CD8-positive, alpha-beta memory T cell (primary cell): ENCODE results near the gene CDC42BPB. TPM values are rescaled to one million over a fixed set of nuclear protein-coding genes. Genes with fewer than 3 reads are reported as not detected.
"Not testable (repeated sequence)": the region's sequence is repeated elsewhere in the genome, so short reads cannot be mapped to it uniquely, and the experiment has no call there.

Experiments used
- CTCF ChIA-PET: fragments of 350-600 bp; sonication (Branson Sonifier 250); formaldehyde crosslinking; loops from one replicate; lab custom pipeline; 2021; ENCODE audit warnings: antibody characterized with exemption; lab: Charles Lee
- POLR2A ChIA-PET: fragments of 350-600 bp; sonication (Branson Sonifier 250); formaldehyde crosslinking; loops from one replicate; lab custom pipeline; 2021; ENCODE audit warnings: antibody characterized with exemption; lab: Charles Lee
- DNase-seq, 5 donors: peaks; one replicate each; pipeline versions ENCODE4 v3.0.0 to v3.0.0-alpha.2; 2020 to 2022; ENCODE audit warnings: mixed read lengths in 1 of 5
- H3K27ac ChIP-seq: one replicate; pipeline ENCODE4 v1.7.0; 2013; ENCODE audit warnings: low read depth, mild to moderate bottlenecking, low read length, moderate library complexity
- H3K27me3 ChIP-seq: 2 replicates; pipeline ENCODE4 v1.7.0; 2013; ENCODE audit warnings: low read length, mild to moderate bottlenecking; ENCODE audit not compliant: insufficient read depth, poor library complexity, severe bottlenecking
- H3K36me3 ChIP-seq: 2 replicates; pipeline ENCODE4 v1.7.0; 2013; ENCODE audit warnings: mild to moderate bottlenecking, low read length, moderate library complexity; ENCODE audit not compliant: insufficient read depth
- H3K4me1 ChIP-seq: 2 replicates; pipeline ENCODE4 v1.7.0; 2013; ENCODE audit warnings: mild to moderate bottlenecking, low read length, moderate library complexity; ENCODE audit not compliant: insufficient read depth
- H3K4me3 ChIP-seq: 2 replicates; pipeline ENCODE4 v1.7.0; 2013; ENCODE audit warnings: mild to moderate bottlenecking, low read length
- H3K9me3 ChIP-seq: 2 replicates; pipeline ENCODE4 v1.7.0; 2013; ENCODE audit warnings: mild to moderate bottlenecking, low read length
- H3K27ac Mint-ChIP-seq, 8 donors: one replicate each; pipeline ENCODE4 v1.8.0; 2020 to 2021; ENCODE audit warnings: mixed read lengths in 8 of 8, mild to moderate bottlenecking in 6 of 8, inconsistent platforms in 3 of 8, moderate library complexity in 3 of 8
- H3K27me3 Mint-ChIP-seq, 2 donors: one replicate each; pipeline ENCODE4 v1.8.0; 2020 to 2021; ENCODE audit warnings: mixed read lengths in 2 of 2, mild to moderate bottlenecking in 1 of 2, moderate library complexity in 1 of 2
- H3K36me3 Mint-ChIP-seq, 3 donors: one replicate each; pipeline ENCODE4 v1.8.0; 2020 to 2021; ENCODE audit warnings: mixed read lengths in 3 of 3, inconsistent platforms in 1 of 3, mild to moderate bottlenecking in 1 of 3
- H3K4me1 Mint-ChIP-seq, 3 donors: one replicate each; pipeline ENCODE4 v1.8.0; 2020 to 2021; ENCODE audit warnings: mixed read lengths in 3 of 3, inconsistent platforms in 1 of 3, mild to moderate bottlenecking in 1 of 3
- H3K4me3 Mint-ChIP-seq, 7 donors: one replicate each; pipeline ENCODE4 v1.8.0; 2020 to 2021; ENCODE audit warnings: mixed read lengths in 7 of 7, mild to moderate bottlenecking in 6 of 7, moderate library complexity in 4 of 7, inconsistent platforms in 2 of 7
- H3K9me3 Mint-ChIP-seq, 5 donors: one replicate each; pipeline ENCODE4 v1.8.0; 2020 to 2022; ENCODE audit warnings: mixed read lengths in 5 of 5, mild to moderate bottlenecking in 3 of 5, moderate library complexity in 2 of 5, inconsistent platforms in 1 of 5
- polyA plus RNA-seq: library from polyadenylated mRNA; unstranded; fragments of 300-500 nt; fragmentation: Illumina TruSeq; gene quantifications from one replicate; pipeline ENCODE4 v1.2.3, GENCODE V29; 2021
- total RNA-seq, 2 experiments: library from RNA; stranded (reverse); gene quantifications; one replicate each; pipeline ENCODE4 v1.2.3, GENCODE V29; 2021

CDC42BPB gene
- total and polyA plus RNA-seq, 3 experiments from 2014 or later, result 0.32 to 2.9 (median 1.6) TPM

- CTCF ChIA-PET, H3K36me3 ChIP-seq, DNase-seq, H3K27me3 ChIP-seq, H3K9me3 ChIP-seq, H3K27ac Mint-ChIP-seq, H3K27ac ChIP-seq, H3K9me3 Mint-ChIP-seq, POLR2A ChIA-PET, H3K36me3 Mint-ChIP-seq, H3K4me3 ChIP-seq: not testable (repeated sequence)
- H3K4me3 Mint-ChIP-seq, result peak overlapping the region in 1 of 7 donors; percentile 79
- H3K4me1 Mint-ChIP-seq, result peaks cover 5 to 37% (median 9%) of the 10 kb centered on the region in 3 donors
- H3K4me1 ChIP-seq, result peaks cover 26% of the 10 kb centered on the region
- peaks cover 4 to 22% of the 10 kb centered on the region in 2 donors for H3K27me3 Mint-ChIP-seq
Observed at GRCh38 chr14:102926840-102927239, 130.5 kb downstream of the CDC42BPB start.

- no peaks in the 10 kb centered on the region for H3K36me3 ChIP-seq
- peaks cover under 1% of the 10 kb centered on the region for H3K27me3 ChIP-seq
- Mint-ChIP-seq H3K36me3 (no peaks in the 10 kb centered on the region), H3K9me3 (no peaks in the 10 kb centered on the region), H3K27ac (no peak overlapping the region), H3K4me3 (peak overlapping the region in 2 of 7 donors; percentile 12 to 24), H3K27me3 (peaks cover 4 to 17% of the 10 kb centered on the region in 2 donors), H3K4me1 (peaks cover 5 to 37% (median 9%) of the 10 kb centered on the region in 3 donors)
- DNase-seq, result no peak
- H3K4me3 ChIP-seq, result no peak overlapping the region
- no peaks in the 10 kb centered on the region for H3K9me3 ChIP-seq
- no peak overlapping the region for H3K27ac ChIP-seq
- H3K4me1 ChIP-seq, result peaks cover 26% of the 10 kb centered on the region
- CTCF ChIA-PET, result no interaction called here
- POLR2A ChIA-PET, result no interaction called here
Observed at GRCh38 chr14:102926104-102926503, 131.2 kb downstream of the CDC42BPB start.

- H3K27me3 Mint-ChIP-seq, result peaks cover 4 to 17% of the 10 kb centered on the region in 2 donors
- peaks cover 26% of the 10 kb centered on the region for H3K4me1 ChIP-seq
- POLR2A ChIA-PET, result interaction anchor here (0.6 kb wide), 1 partner anchor 13 kb away, joined by 6 read pairs; no protein-coding TSS in a partner anchor
Observed at GRCh38 chr14:102925646-102926045, 131.7 kb downstream of the CDC42BPB start.

GRCh38 chr14:102924632-102925588 lies 132.4 kb downstream of the CDC42BPB start:
- no peaks in the 10 kb centered on the region for H3K9me3 ChIP-seq
- no peak for DNase-seq
- ChIA-PET CTCF (no interaction called here), POLR2A (interaction anchor here (0.6 kb wide), 1 partner anchor 12 kb away, joined by 6 read pairs; no protein-coding TSS in a partner anchor)
- Mint-ChIP-seq H3K27me3 (peaks cover 4 to 17% of the 10 kb centered on the region in 2 donors), H3K4me3 (peak overlapping the region in 2 of 7 donors; percentile 21 to 55), H3K9me3 (no peaks in the 10 kb centered on the region), H3K4me1 (peaks cover 5 to 37% (median 9%) of the 10 kb centered on the region in 3 donors), H3K36me3 (no peaks in the 10 kb centered on the region), H3K27ac (no peak overlapping the region)
- H3K4me3 ChIP-seq, result no peak overlapping the region
- no peaks in the 10 kb centered on the region for H3K27me3 ChIP-seq
- H3K27ac ChIP-seq, result no peak overlapping the region
- no peaks in the 10 kb centered on the region for H3K36me3 ChIP-seq
- peaks cover 26% of the 10 kb centered on the region for H3K4me1 ChIP-seq

More at GRCh38 chr14:102925646-102926045, 131.7 kb downstream of the CDC42BPB start:
- Histone ChIP-seq H3K27me3 (no peaks in the 10 kb centered on the region), H3K36me3 (no peaks in the 10 kb centered on the region), H3K9me3 (no peaks in the 10 kb centered on the region), H3K4me3 (no peak overlapping the region), H3K27ac (no peak overlapping the region)
- H3K9me3 Mint-ChIP-seq, result no peaks in the 10 kb centered on the region
- peak overlapping the region in 2 of 7 donors; percentile 12 to 24 for H3K4me3 Mint-ChIP-seq
- no peak for DNase-seq
- H3K4me1 Mint-ChIP-seq, result peaks cover 5 to 37% (median 9%) of the 10 kb centered on the region in 3 donors
- H3K36me3 Mint-ChIP-seq, result no peaks in the 10 kb centered on the region
- CTCF ChIA-PET, result no interaction called here
- no peak overlapping the region for H3K27ac Mint-ChIP-seq

- H3K27ac Mint-ChIP-seq, result no peak overlapping the region
- Histone ChIP-seq H3K4me3 (no peak overlapping the region), H3K4me1 (peaks cover 20% of the 10 kb centered on the region), H3K27me3 (no peaks in the 10 kb centered on the region), H3K9me3 (no peaks in the 10 kb centered on the region), H3K36me3 (no peaks in the 10 kb centered on the region), H3K27ac (no peak overlapping the region)
- POLR2A ChIA-PET, result no interaction called here
- DNase-seq, result no peak
- no peaks in the 10 kb centered on the region for H3K36me3 Mint-ChIP-seq
- H3K9me3 Mint-ChIP-seq, result no peaks in the 10 kb centered on the region
- H3K4me1 Mint-ChIP-seq, result peaks cover 5 to 33% (median 9%) of the 10 kb centered on the region in 3 donors
- peaks cover 4 to 17% of the 10 kb centered on the region in 2 donors for H3K27me3 Mint-ChIP-seq
- H3K4me3 Mint-ChIP-seq, result peak overlapping the region in 4 of 7 donors; percentile 21 to 80 (median 44)
- CTCF ChIA-PET, result no interaction called here
Observed at GRCh38 chr14:102923925-102924486, 133.3 kb downstream of the CDC42BPB start.

GRCh38 chr14:102923201-102923924 lies 134.0 kb downstream of the CDC42BPB start:
- H3K27me3 Mint-ChIP-seq, result peaks cover 4 to 17% of the 10 kb centered on the region in 2 donors
- POLR2A ChIA-PET, result no interaction called here
- H3K9me3 ChIP-seq, result no peaks in the 10 kb centered on the region
- no peak for DNase-seq
- peak overlapping the region; percentile 27 to 85 (median 51) for H3K4me3 Mint-ChIP-seq
- no peaks in the 10 kb centered on the region for H3K36me3 ChIP-seq
- no peaks in the 10 kb centered on the region for H3K36me3 Mint-ChIP-seq
- H3K27ac ChIP-seq, result no peak overlapping the region
- CTCF ChIA-PET, result no interaction called here
- H3K27me3 ChIP-seq, result no peaks in the 10 kb centered on the region
- H3K9me3 Mint-ChIP-seq, result no peaks in the 10 kb centered on the region
- H3K4me1 ChIP-seq, result peaks cover 15% of the 10 kb centered on the region
- peaks cover 5 to 29% (median 9%) of the 10 kb centered on the region in 3 donors for H3K4me1 Mint-ChIP-seq
- no peak overlapping the region for H3K4me3 ChIP-seq
- H3K27ac Mint-ChIP-seq, result peak overlapping the region in 1 of 8 donors; percentile 66

- Histone ChIP-seq H3K36me3 (no peaks in the 10 kb centered on the region), H3K4me1 (peaks cover 15% of the 10 kb centered on the region), H3K4me3 (no peak within 1 kb of the TSS), H3K9me3 (no peaks in the 10 kb centered on the region), H3K27ac (no peak within 1 kb of the TSS), H3K27me3 (no peaks in the 10 kb centered on the region)
- POLR2A ChIA-PET, result no interaction called here
- CTCF ChIA-PET, result no interaction called here
- Mint-ChIP-seq H3K36me3 (no peaks in the 10 kb centered on the region), H3K4me1 (peaks cover 5 to 24% (median 9%) of the 10 kb centered on the region in 3 donors), H3K27me3 (peaks cover 4 to 17% of the 10 kb centered on the region in 2 donors), H3K9me3 (no peaks in the 10 kb centered on the region), H3K4me3 (peak within 1 kb of the TSS; percentile 27 to 85 (median 51)), H3K27ac (peak within 1 kb of the TSS in 1 of 8 donors; percentile 66)
- no peak for DNase-seq
Observed at GRCh38 chr14:102922490-102923200, 134.7 kb downstream of the CDC42BPB start, which contains the start of gene AMN. TSS of gene AMN (plus strand) at chr14:102922663. CDS start at chr14:102922689, 26 bp downstream.
